Panc1 (cell line): ENCODE data around the gene TMEM165. TPM values are rescaled to one million over a fixed set of nuclear protein-coding genes. Genes with fewer than 3 reads are reported as not detected.
A peak's percentile ranks its signal among the peaks of the same experiment; 100 is the strongest.

Source experiments
- ATAC-seq: fragments of 200-7000 bp; cut with Tn5 transposase; 2 replicates; pipeline ENCODE4 v1.9.1; 2020; ENCODE audit warnings: mild to moderate bottlenecking, moderate library complexity
- BruUV-seq: library from RNA; stranded (reverse); fragments of 400-500 nt; replicated peaks from 2 replicates; lab custom pipeline; 2021; lab: Mats Ljungman, UMichigan
- CTCF ChIA-PET: fragments of 300-600 bp; sonication (Branson Sonifier 250); formaldehyde crosslinking; loops from one replicate; lab custom pipeline; 2022; ENCODE audit warnings: antibody characterized with exemption; lab: Charles Lee
- POLR2A ChIA-PET: fragments of 300-600 bp; sonication (Branson Sonifier 250); formaldehyde crosslinking; loops from one replicate; lab custom pipeline; 2022; ENCODE audit warnings: antibody characterized with exemption; lab: Charles Lee
- DNase-seq: peaks from one replicate; pipeline ENCODE4 v3.0.0-alpha.2; 2010; ENCODE audit warnings: low read depth, low spot score
- H3K27ac ChIP-seq: 2 replicates; pipeline ENCODE4 v1.5.1; 2011; ENCODE audit warnings: mild to moderate bottlenecking, low read length, inconsistent platforms
- H3K27me3 ChIP-seq: fragments of 200-500 bp; sonication (Bioruptor generic); 2 replicates; pipeline ENCODE4 v1.6.0; 2014; ENCODE audit warnings: low read length, inconsistent platforms; ENCODE audit not compliant: control insufficient read depth, insufficient read depth
- H3K36me3 ChIP-seq: fragments of 200-500 bp; sonication (Bioruptor generic); 2 replicates; pipeline ENCODE4 v1.5.1; 2014; ENCODE audit warnings: inconsistent platforms, mild to moderate bottlenecking, low read length, moderate library complexity; ENCODE audit not compliant: control insufficient read depth, insufficient read depth
- H3K4me1 ChIP-seq: 2 replicates; pipeline ENCODE4 v1.5.1; 2011; ENCODE audit warnings: inconsistent platforms, mild to moderate bottlenecking, low read length, moderate library complexity; ENCODE audit not compliant: control insufficient read depth, insufficient read depth
- H3K4me3 ChIP-seq, 2 experiments: 2 replicates each; pipeline ENCODE4 v1.5.1; 2011 to 2012; ENCODE audit warnings: low read depth in 2 of 2, low read length in 2 of 2, mild to moderate bottlenecking in 2 of 2, inconsistent platforms in 1 of 2, moderate library complexity in 1 of 2
- H3K9me3 ChIP-seq: fragments of 200-500 bp; sonication (Bioruptor generic); 2 replicates; pipeline ENCODE4 v1.5.1; 2014; ENCODE audit warnings: low read depth, mild to moderate bottlenecking, inconsistent platforms, low read length, moderate library complexity; ENCODE audit not compliant: control insufficient read depth, insufficient read depth
- CTCF ChIP-seq: fragments of 450-650 bp; IDR thresholded peaks from 2 replicates; pipeline ENCODE4 v1.5.1; 2017; ENCODE audit warnings: mild to moderate bottlenecking
- POLR2AphosphoS5 ChIP-seq: IDR thresholded peaks from 2 replicates; pipeline ENCODE4 v1.6.1; 2012; ENCODE audit warnings: mild to moderate bottlenecking, low read depth, low read length, moderate library complexity
- REST ChIP-seq, 2 experiments: IDR thresholded peaks; 2 replicates each; pipeline ENCODE4 v1.6.1; 2011 to 2012; ENCODE audit warnings: low read depth in 2 of 2, control low read depth in 1 of 2, low read length in 1 of 2, mild to moderate bottlenecking in 1 of 2, moderate library complexity in 1 of 2; ENCODE audit not compliant: insufficient read depth in 1 of 2
- SIN3A ChIP-seq: IDR thresholded peaks from 2 replicates; pipeline ENCODE4 v1.6.1; 2012; ENCODE audit warnings: low read depth, mild to moderate bottlenecking, low read length, moderate library complexity, borderline replicate concordance; ENCODE audit not compliant: insufficient read depth
- TCF7L2 ChIP-seq: IDR thresholded peaks from 2 replicates; pipeline ENCODE4 v1.6.1; 2011; ENCODE audit warnings: mild to moderate bottlenecking, low read depth, low read length, inconsistent platforms
- in situ Hi-C: cut with HindIII; loops from 2 replicates; pipeline ENCODE4 v1.10.0; 2016; ENCODE audit warnings: low sequenced_read_pairs, low pct_unique_long_range_greater_than_20kb
- intact Hi-C: fragments of 100-400 bp; cut with micrococcal nuclease; formaldehyde crosslinking; loops from one replicate; pipeline ENCODE4 v1.10.0; 2022; ENCODE audit not compliant: unreplicated experiment
- total RNA-seq: library from RNA; stranded (reverse); gene quantifications from one replicate; pipeline ENCODE4 v1.2.1, GENCODE V29; 2021; ENCODE audit not compliant: unreplicated experiment

The TMEM165 gene
- total RNA-seq, 1 experiment from 2014 or later = 54.6 TPM

GRCh38 chr4:55358246-55358645, 37.5 kb upstream of the TMEM165 start:
- DNase-seq (no peak), ATAC-seq (no peak)
- Histone ChIP-seq H3K27me3 (no peaks in the 10 kb centered on the region), H3K9me3 (no peaks in the 10 kb centered on the region), H3K36me3 (no peaks in the 10 kb centered on the region), H3K4me1 (0 out of 2 replicates have a peak, but pooled peaks cover 3% of the 10 kb centered on the region), H3K4me3 (no peak overlapping the region), H3K27ac (no peak overlapping the region)
- in situ Hi-C loops (no loop called here), intact Hi-C loops (no loop called here)
- POLR2A ChIA-PET = no interaction called here
- TF ChIP-seq SIN3A (no peak), POLR2AphosphoS5 (no peak), REST (IDR thresholded peaks at IDR 0.05; ENCODE audit: insufficient read depth in 1 of 2, low read depth in 2 of 2, low read length in 1 of 2) (no peak), TCF7L2 (no peak), CTCF (no peak)
- no TSS peak for BruUV-seq
- CTCF ChIA-PET = no interaction called here

- Histone ChIP-seq H3K27ac (no peak overlapping the region), H3K9me3 (no peaks in the 10 kb centered on the region), H3K4me3 (no peak overlapping the region), H3K27me3 (no peaks in the 10 kb centered on the region), H3K36me3 (no peaks in the 10 kb centered on the region), H3K4me1 (0 out of 2 replicates have a peak, but pooled peaks cover 3% of the 10 kb centered on the region)
- DNase-seq (peak; percentile 5), ATAC-seq (no peak)
- intact Hi-C loops = no loop called here
- in situ Hi-C loops = no loop called here
- no peak for TF ChIP-seq REST (IDR thresholded peaks at IDR 0.05; ENCODE audit: insufficient read depth in 1 of 2, low read depth in 2 of 2, low read length in 1 of 2)
- TF ChIP-seq TCF7L2 = no peak
- no peak for TF ChIP-seq POLR2AphosphoS5
- no peak for TF ChIP-seq SIN3A
- TF ChIP-seq CTCF = no peak
- no TSS peak for BruUV-seq
- ChIA-PET CTCF (no interaction called here), POLR2A (no interaction called here)
These were observed 37.1 kb upstream of the TMEM165 start for GRCh38 chr4:55358668-55359067.
